Testis (tissue), 2 donors: ENCODE data around the gene MMP17.

Experiments
- POLR2A ChIP-seq: fragments of 450-650 bp; IDR thresholded peaks from one replicate; pipeline ENCODE4 v1.6.1; 2017; ENCODE audit warnings: antibody characterized with exemption, mild to moderate bottlenecking, moderate library complexity
- TF ChIP-seq, protein P1 (sequence below), 3 experiments: fragments of 450-650 bp in 2 of 3; fragments of 200-600 bp in 1 of 3; sonication (generic) in 1 of 3; IDR thresholded peaks; one replicate each; pipeline ENCODE4 v1.5.1; 2016 to 2019; ENCODE audit warnings: antibody characterized with exemption in 3 of 3, mild to moderate bottlenecking in 2 of 3, moderate library complexity in 1 of 3

- TF ChIP-seq, protein P1, sequence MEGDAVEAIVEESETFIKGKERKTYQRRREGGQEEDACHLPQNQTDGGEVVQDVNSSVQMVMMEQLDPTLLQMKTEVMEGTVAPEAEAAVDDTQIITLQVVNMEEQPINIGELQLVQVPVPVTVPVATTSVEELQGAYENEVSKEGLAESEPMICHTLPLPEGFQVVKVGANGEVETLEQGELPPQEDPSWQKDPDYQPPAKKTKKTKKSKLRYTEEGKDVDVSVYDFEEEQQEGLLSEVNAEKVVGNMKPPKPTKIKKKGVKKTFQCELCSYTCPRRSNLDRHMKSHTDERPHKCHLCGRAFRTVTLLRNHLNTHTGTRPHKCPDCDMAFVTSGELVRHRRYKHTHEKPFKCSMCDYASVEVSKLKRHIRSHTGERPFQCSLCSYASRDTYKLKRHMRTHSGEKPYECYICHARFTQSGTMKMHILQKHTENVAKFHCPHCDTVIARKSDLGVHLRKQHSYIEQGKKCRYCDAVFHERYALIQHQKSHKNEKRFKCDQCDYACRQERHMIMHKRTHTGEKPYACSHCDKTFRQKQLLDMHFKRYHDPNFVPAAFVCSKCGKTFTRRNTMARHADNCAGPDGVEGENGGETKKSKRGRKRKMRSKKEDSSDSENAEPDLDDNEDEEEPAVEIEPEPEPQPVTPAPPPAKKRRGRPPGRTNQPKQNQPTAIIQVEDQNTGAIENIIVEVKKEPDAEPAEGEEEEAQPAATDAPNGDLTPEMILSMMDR (IDR thresholded peaks at IDR 0.05) = no peak
- no peak for TF ChIP-seq POLR2A
Measured at GRCh38 chr12:131873293-131873692, 45.1 kb downstream of the MMP17 start.
